Medulla oblongata (tissue), 1 donor: ENCODE measurements around the gene ITSN2.
A peak's percentile ranks its signal among the peaks of the same experiment; 100 is the strongest.

Source experiments
- DNase-seq: peaks from one replicate; pipeline ENCODE4 v3.0.0-alpha.2; 2015; ENCODE audit errors: extremely low spot score

Gene ITSN2

GRCh38 chr2:24179683-24180082, 180.7 kb downstream of the ITSN2 start:
- DNase-seq: no peak

- no peak for DNase-seq
Measured at GRCh38 chr2:24176326-24176725, 184.0 kb downstream of the ITSN2 start.

GRCh38 chr2:24175631-24176187, 184.6 kb downstream of the ITSN2 start:
- no peak for DNase-seq

GRCh38 chr2:24174851-24175277, 185.5 kb downstream of the ITSN2 start, which contains the start of gene FAM228A:
FAM228A (plus strand) TSS chr2:24175053; CDS start chr2:24175481, 428 bp downstream.
- DNase-seq: no peak

- DNase-seq: no peak
Measured at GRCh38 chr2:24169023-24169422, 191.3 kb downstream of the ITSN2 start.

- peak; percentile 69 for DNase-seq
Measured at GRCh38 chr2:24164416-24164973, 195.8 kb downstream of the ITSN2 start.

GRCh38 chr2:24163601-24164000, 196.7 kb downstream of the ITSN2 start:
- DNase-seq: no peak

GRCh38 chr2:24163186-24163585, 197.2 kb downstream of the ITSN2 start:
- no peak for DNase-seq

GRCh38 chr2:24162494-24162893, 197.8 kb downstream of the ITSN2 start:
- DNase-seq: no peak

- no peak for DNase-seq
Measured at GRCh38 chr2:24160761-24161160, 199.6 kb downstream of the ITSN2 start.

- DNase-seq: no peak
Measured at GRCh38 chr2:24159708-24160107, 200.6 kb downstream of the ITSN2 start.

- no peak for DNase-seq
Measured at GRCh38 chr2:24158131-24158530, 202.2 kb downstream of the ITSN2 start.

GRCh38 chr2:24153478-24153877, 206.9 kb downstream of the ITSN2 start:
- peak; percentile 13 for DNase-seq
